ENCODE data around the gene FGF14.

The FGF14 gene

DNA sequence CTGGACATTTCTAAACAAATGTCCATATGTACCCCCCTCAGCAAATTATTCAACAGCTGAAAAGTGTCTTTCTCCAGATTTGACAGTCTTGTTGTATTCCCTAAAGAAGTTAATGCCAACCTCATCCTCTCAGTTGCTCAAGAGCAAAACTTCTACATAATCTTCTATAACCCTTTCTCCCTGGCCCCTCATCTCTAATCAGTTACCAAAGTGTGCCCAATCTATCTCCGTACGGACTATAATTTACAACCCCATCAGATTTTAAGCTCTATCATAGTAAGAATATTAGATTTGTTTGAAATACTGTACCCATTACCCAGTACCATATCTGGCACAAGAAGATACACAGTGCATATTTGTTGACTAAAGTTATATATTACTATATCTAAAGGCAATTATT, 101.5 kb downstream of the FGF14 start:
- H3K4me3 ChIP-seq (ENCODE audit: low read length) = no peak overlapping the region
- TF ChIP-seq, protein P1, sequence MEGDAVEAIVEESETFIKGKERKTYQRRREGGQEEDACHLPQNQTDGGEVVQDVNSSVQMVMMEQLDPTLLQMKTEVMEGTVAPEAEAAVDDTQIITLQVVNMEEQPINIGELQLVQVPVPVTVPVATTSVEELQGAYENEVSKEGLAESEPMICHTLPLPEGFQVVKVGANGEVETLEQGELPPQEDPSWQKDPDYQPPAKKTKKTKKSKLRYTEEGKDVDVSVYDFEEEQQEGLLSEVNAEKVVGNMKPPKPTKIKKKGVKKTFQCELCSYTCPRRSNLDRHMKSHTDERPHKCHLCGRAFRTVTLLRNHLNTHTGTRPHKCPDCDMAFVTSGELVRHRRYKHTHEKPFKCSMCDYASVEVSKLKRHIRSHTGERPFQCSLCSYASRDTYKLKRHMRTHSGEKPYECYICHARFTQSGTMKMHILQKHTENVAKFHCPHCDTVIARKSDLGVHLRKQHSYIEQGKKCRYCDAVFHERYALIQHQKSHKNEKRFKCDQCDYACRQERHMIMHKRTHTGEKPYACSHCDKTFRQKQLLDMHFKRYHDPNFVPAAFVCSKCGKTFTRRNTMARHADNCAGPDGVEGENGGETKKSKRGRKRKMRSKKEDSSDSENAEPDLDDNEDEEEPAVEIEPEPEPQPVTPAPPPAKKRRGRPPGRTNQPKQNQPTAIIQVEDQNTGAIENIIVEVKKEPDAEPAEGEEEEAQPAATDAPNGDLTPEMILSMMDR (conservative IDR thresholded peaks at IDR 0.05; ENCODE audit: low read length) = no peak
- no peak for DNase-seq (ENCODE audit: low read depth)

DNA sequence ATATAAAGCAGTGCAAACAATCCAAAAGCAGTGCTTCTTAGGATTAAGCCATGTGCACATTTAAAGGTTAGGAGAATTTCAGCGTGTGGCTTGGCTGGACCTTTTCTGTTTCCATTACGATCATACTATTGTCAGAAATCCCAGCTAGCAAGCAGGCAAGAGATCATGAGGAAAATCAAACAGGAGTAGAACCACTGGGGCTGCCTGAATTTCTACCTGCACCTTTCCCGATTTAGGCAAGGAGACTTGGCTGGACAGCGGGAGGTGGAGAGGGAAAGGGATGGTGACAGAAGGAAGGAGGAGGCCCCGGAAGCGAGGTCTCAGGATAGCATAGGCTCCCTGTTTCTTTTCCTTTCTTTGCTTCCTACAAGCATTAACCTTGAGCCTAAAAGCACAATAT, 102.5 kb downstream of the FGF14 start:
- no peak for DNase-seq (ENCODE audit: low read depth)
- TF ChIP-seq, protein P1 (conservative IDR thresholded peaks at IDR 0.05; ENCODE audit: low read length) = no peak
- H3K4me3 ChIP-seq (ENCODE audit: low read length) = no peak overlapping the region

DNA sequence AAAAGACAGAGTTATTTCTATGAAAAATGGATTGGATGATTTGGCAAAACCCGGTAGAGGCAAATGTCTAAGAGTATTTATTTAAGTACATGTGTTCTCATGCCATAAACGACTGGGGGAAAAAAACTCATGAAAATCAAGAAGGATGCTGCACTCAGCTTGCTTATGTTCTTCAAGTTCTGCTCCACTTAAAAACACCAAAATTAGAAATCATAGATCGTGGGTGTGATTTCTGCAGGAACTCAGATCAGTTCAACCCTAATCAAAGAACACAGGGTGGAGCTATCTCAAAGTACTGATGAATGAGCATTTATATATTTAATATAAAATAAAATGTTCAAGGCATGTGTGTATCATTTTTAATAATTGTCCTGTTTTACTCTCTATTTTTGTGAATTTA, 103.8 kb downstream of the FGF14 start:
- DNase-seq (ENCODE audit: low read depth) = no peak
- H3K4me3 ChIP-seq (ENCODE audit: low read length) = no peak overlapping the region
- TF ChIP-seq, protein P1 (conservative IDR thresholded peaks at IDR 0.05; ENCODE audit: low read length) = no peak

DNA sequence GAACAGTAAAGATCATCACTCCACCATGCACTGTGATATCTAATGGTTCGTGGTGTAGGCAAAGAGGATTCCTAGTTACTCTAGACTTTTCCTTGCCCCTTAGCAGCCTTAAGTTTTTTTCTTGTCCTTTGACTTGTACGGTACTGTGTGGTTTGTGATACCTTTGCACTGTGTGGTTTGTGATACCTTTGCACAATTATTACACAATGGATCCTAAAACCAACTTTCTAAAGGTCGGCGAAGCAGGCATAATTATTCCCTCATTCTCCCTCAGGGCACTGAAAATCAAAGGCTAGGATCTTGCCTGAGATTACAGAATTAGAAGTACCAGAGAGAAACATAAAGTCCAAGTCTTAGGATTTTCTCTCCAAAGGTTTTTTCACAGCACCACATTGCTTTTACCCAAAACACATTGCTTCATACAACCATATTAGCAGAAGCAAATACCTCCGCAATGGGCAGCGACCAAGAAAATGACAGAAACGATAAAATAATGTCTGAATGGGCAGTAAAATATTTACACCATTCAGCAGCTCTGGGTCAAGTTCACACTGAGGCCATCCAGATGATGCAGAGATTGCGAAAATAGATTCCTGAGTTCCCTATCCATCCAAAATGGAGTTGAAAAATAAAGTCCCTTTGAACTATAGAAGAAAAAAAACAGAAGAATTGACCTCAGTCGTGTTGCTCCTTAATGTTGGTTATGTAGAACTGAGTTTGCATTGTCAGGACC, 106.4 kb downstream of the FGF14 start:
- TF ChIP-seq, protein P1 (conservative IDR thresholded peaks at IDR 0.05; ENCODE audit: low read length) = no peak
- no peak overlapping the region for H3K4me3 ChIP-seq (ENCODE audit: low read length)
- peak; percentile 58 for DNase-seq (ENCODE audit: low read depth)

DNA sequence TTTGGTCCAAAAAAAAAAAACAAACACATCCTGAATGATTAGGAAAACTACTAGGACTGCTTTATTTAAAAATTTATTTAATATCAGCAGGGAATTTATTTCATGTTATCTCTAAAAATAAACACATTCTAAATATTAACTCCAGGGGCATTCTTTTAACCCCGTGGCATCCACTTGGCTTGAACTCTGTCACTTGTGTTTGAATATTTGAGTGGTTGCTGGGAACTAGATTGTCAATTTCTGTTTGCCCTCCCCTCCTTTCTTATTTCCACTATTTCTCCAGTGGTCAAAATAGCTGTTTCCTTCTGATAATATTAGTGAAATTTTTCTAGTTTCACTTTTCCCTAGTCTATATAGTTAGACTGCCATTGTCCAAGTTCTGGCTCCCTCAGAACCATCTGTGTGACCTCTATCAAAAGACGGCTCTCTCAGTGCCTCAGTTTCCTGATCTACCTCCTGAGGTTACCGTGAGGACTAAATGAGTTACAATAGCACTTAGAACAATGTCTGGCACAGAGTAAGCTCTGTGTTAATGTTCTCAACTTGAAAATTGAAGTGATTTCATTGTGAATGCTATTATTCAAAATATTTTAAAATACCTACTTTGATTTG, 107.3 kb downstream of the FGF14 start:
- H3K4me3 ChIP-seq (ENCODE audit: low read length) = no peak overlapping the region
- no peak for DNase-seq (ENCODE audit: low read depth)
- TF ChIP-seq, protein P1 (conservative IDR thresholded peaks at IDR 0.05; ENCODE audit: low read length) = no peak

DNA sequence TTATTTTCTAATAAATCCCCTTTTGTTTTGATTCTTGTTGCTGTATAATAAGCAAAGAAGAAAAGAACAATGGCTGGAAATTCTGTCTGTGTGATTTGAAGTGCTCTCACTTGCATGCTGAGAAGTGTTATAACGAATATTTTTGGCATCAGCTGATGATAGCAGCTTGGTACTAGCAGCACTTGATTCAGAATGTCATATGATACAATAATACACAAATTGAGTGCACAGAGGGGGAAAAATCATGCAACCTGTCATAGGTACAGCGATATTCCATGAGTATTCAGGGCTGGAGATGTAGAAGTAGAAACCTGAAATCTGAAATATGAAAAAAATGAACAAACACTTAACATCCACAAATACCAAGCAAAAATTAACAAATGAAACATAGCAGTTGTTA, 108.1 kb downstream of the FGF14 start:
- DNase-seq (ENCODE audit: low read depth) = no peak
- TF ChIP-seq, protein P1 (conservative IDR thresholded peaks at IDR 0.05; ENCODE audit: low read length) = no peak
- no peak overlapping the region for H3K4me3 ChIP-seq (ENCODE audit: low read length)

DNA sequence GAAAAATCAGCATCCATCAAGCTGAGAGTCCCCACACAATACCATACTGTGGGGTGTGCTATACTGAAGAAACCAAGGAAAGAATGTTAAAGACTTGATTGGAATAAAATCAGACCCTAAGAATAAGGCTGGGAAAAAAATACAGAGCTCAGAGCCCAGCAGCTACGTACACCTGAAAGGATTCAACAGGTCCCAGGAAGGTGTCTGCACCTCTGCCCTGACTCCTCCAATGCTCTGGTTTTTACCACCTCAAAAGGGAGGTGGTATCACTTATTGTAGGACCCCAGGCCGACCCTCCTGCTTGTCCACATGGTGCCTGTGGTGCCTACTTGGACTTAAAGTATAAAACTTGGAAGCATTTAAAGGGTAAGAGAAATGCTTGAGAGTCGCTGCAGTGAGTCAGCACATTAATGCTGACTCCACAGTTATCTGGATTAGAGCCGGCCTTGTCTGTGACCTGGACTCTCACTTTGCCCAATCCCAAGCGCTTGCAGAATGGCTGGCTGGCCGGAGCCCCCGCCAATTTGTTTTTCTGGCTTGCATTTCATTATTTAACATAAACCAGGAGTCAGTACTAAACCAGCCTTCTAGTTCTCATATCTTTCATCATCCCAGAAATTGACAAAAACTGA, 110.1 kb downstream of the FGF14 start:
- no peak overlapping the region for H3K4me3 ChIP-seq (ENCODE audit: low read length)
- DNase-seq (ENCODE audit: low read depth) = no peak
- TF ChIP-seq, protein P1 (conservative IDR thresholded peaks at IDR 0.05; ENCODE audit: low read length) = no peak
